ENCODE results near the gene CCDC24. TPM values are rescaled to one million over a fixed set of nuclear protein-coding genes. Genes with fewer than 3 reads are reported as not detected.

The CCDC24 gene
- total and polyA plus RNA-seq, 10 donors, result 3.3 to 25.9 (median 5.6) TPM

- Histone ChIP-seq H3K27ac (no peak overlapping the region), H3K36me3 (peaks cover 0 to 18% (median 0%) of the 10 kb centered on the region in 6 donors), H3K4me3 (no peak overlapping the region), H3K9me3 (no peaks in the 10 kb centered on the region), H3K4me1 (peaks cover 2 to 36% (median 17%) of the 10 kb centered on the region in 6 donors), H3K27me3 (replicated peaks in 1 of 7) (no peaks in the 10 kb centered on the region)
- 85 to 94% (median 89%) methylated on average over 6 of the region's 6 CpGs for whole genome bisulfite sequencing, 5 donors
- intact Hi-C loops (cut with DNase I; ENCODE audit: low total_unique reads), result no loop called here
- TF ChIP-seq CTCF (IDR thresholded peaks at IDR 0.05 in 8 of 11, conservative IDR thresholded peaks at IDR 0.05 in 3 of 11), result no peak
- no peak for TF ChIP-seq POLR2A (IDR thresholded peaks at IDR 0.05)
- no peak for TF ChIP-seq POLR2AphosphoS5 (IDR thresholded peaks at IDR 0.05)
- DNase-seq, result no peak
These were observed 4.1 kb upstream of the CCDC24 start for GRCh38 chr1:43987159-43987902.

- TF ChIP-seq CTCF (IDR thresholded peaks at IDR 0.05 in 8 of 11, conservative IDR thresholded peaks at IDR 0.05 in 3 of 11) (no peak), POLR2AphosphoS5 (IDR thresholded peaks at IDR 0.05) (no peak), POLR2A (IDR thresholded peaks at IDR 0.05) (no peak)
- H3K9me3 ChIP-seq, result no peaks in the 10 kb centered on the region
- intact Hi-C loops (cut with DNase I; ENCODE audit: low total_unique reads), result no loop called here
- peak overlapping the region in 7 of 8 donors; percentile 56 to 91 (median 85) for H3K4me3 ChIP-seq
- peaks cover 3 to 46% (median 25%) of the 10 kb centered on the region in 6 donors for H3K4me1 ChIP-seq
- H3K27ac ChIP-seq, result peak overlapping the region in 6 of 8 donors; percentile 65 to 84 (median 80)
- peaks cover 0 to 7% (median 0%) of the 10 kb centered on the region in 6 donors for H3K36me3 ChIP-seq
- no peaks in the 10 kb centered on the region for H3K27me3 ChIP-seq (replicated peaks in 1 of 7)
- WGBS, 5 donors, result 70 to 78% (median 75%) methylated on average over 16 to 19 of the region's 19 CpGs
- peak; percentile 77 for DNase-seq
These were observed 864 bp upstream of the CCDC24 start for GRCh38 chr1:43990271-43991199.

DNA sequence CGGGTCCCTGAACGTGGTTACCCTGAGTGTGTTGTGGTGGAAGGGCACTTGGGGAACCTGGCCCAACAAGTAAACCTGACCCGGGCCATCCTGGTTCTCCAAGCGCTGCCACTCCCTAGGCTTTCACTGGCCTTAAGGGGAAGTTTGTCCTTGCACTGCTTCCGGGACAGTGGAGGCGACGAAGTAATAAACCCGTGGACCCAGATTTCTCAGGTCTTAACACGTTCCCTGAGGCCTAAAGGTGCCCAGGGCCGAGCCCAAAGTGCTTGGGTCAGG, 261 bp upstream of the CCDC24 start:
- Histone ChIP-seq H3K27me3 (replicated peaks in 1 of 7) (no peaks in the 10 kb centered on the region), H3K4me1 (peaks cover 3 to 46% (median 25%) of the 10 kb centered on the region in 6 donors), H3K4me3 (peak overlapping the region; percentile 56 to 91 (median 82)), H3K36me3 (peaks cover 0 to 1% (median 0%) of the 10 kb centered on the region in 6 donors), H3K27ac (peak overlapping the region in 7 of 8 donors; percentile 39 to 84 (median 79)), H3K9me3 (no peaks in the 10 kb centered on the region)
- no peak for DNase-seq
- TF ChIP-seq CTCF (IDR thresholded peaks at IDR 0.05 in 8 of 11, conservative IDR thresholded peaks at IDR 0.05 in 3 of 11), result no peak
- WGBS, 5 donors, result 0 to 5% (median 1%) methylated on average over 4 to 10 of the region's 10 CpGs
- intact Hi-C loops (cut with DNase I; ENCODE audit: low total_unique reads), result no loop called here
